Activated CD4-positive, alpha-beta memory T cell treated with anti-CD3 and anti-CD28 coated beads, Interleukin-2, amount 10 ng/mL, durations not matched to agents 7 days and 5 days (primary cell): ENCODE data around the gene AGAP1. TPM values are rescaled to one million over a fixed set of nuclear protein-coding genes. Genes with fewer than 3 reads are reported as not detected.
"Not testable (repeated sequence)": the region's sequence is repeated elsewhere in the genome, so short reads cannot be mapped to it uniquely, and the experiment has no call there.

Experiments used
- CTCF ChIA-PET: fragments of 350-600 bp; sonication (Branson Sonifier 250); formaldehyde crosslinking; loops from one replicate; lab custom pipeline; 2021; ENCODE audit warnings: antibody characterized with exemption, inconsistent platforms; lab: Charles Lee
- POLR2A ChIA-PET: fragments of 350-600 bp; sonication (Branson Sonifier 250); formaldehyde crosslinking; loops from one replicate; lab custom pipeline; 2021; ENCODE audit warnings: antibody characterized with exemption; lab: Charles Lee
- DNase-seq: peaks from one replicate; pipeline ENCODE4 v3.0.0-alpha.2; 2020
- H3K27ac Mint-ChIP-seq: one replicate; pipeline ENCODE4 v1.8.0; 2021; ENCODE audit warnings: mild to moderate bottlenecking, mixed read lengths
- H3K27me3 Mint-ChIP-seq: one replicate; pipeline ENCODE4 v1.8.0; 2021; ENCODE audit warnings: mixed read lengths
- H3K36me3 Mint-ChIP-seq: one replicate; pipeline ENCODE4 v1.8.0; 2021; ENCODE audit warnings: low read depth, mixed read lengths
- H3K4me1 Mint-ChIP-seq: one replicate; pipeline ENCODE4 v1.8.0; 2021; ENCODE audit warnings: mixed read lengths
- H3K4me3 Mint-ChIP-seq: one replicate; pipeline ENCODE4 v1.8.0; 2021; ENCODE audit warnings: mild to moderate bottlenecking, mixed read lengths
- H3K9me3 Mint-ChIP-seq: one replicate; pipeline ENCODE4 v1.8.0; 2021; ENCODE audit warnings: mixed read lengths
- total RNA-seq, 2 experiments: library from RNA; stranded (reverse); gene quantifications; one replicate each; pipeline ENCODE4 v1.2.3, GENCODE V29; 2021

AGAP1 gene
- total RNA-seq, 2 experiments from 2014 or later, result 1.1 to 1.2 TPM

GRCh38 chr2:235594041-235594440 is 100.2 kb downstream of the AGAP1 start:
- ChIA-PET POLR2A (no interaction called here), CTCF (interaction anchor here (0.7 to 7.4 kb wide), 15 partner anchors 16 to 1046 kb away, joined by 3 to 73 read pairs (median 3); no protein-coding TSS in a partner anchor)
- Mint-ChIP-seq H3K4me1 (no peaks in the 10 kb centered on the region), H3K4me3 (no peak overlapping the region), H3K27me3 (no peaks in the 10 kb centered on the region), H3K36me3 (no peaks in the 10 kb centered on the region), H3K27ac (no peak overlapping the region), H3K9me3 (no peaks in the 10 kb centered on the region)
- no peak for DNase-seq

DNA sequence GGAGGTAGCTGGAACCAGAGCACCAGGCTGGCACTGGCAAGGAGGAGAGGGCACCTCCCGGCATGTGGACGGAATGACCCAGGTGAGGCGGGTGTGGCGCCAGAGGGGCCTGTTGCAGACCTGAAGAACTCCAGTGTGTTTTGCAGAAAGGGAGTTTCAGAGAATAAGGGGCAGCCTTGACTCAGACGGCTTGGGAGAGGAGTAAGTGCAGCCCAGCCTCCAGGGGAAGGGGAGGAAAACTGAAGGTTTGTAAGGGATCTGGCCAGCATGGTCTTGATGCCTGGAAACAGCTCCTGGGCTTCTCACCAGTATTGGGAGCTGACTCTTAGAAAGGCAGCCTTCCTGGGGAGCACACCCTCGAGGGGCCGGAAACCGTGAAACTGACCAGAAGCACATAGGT is 101.1 kb downstream of the AGAP1 start:
- no peak overlapping the region for H3K4me3 Mint-ChIP-seq
- POLR2A ChIA-PET, result no interaction called here
- no peak for DNase-seq
- no peak overlapping the region for H3K27ac Mint-ChIP-seq
- H3K4me1 Mint-ChIP-seq, result no peaks in the 10 kb centered on the region
- no peaks in the 10 kb centered on the region for H3K36me3 Mint-ChIP-seq
- no peaks in the 10 kb centered on the region for H3K27me3 Mint-ChIP-seq
- H3K9me3 Mint-ChIP-seq, result no peaks in the 10 kb centered on the region
- CTCF ChIA-PET, result interaction anchor here (0.6 to 7.4 kb wide), 7 partner anchors 10 to 868 kb away, joined by 3 to 73 read pairs (median 4); no protein-coding TSS in a partner anchor

DNA sequence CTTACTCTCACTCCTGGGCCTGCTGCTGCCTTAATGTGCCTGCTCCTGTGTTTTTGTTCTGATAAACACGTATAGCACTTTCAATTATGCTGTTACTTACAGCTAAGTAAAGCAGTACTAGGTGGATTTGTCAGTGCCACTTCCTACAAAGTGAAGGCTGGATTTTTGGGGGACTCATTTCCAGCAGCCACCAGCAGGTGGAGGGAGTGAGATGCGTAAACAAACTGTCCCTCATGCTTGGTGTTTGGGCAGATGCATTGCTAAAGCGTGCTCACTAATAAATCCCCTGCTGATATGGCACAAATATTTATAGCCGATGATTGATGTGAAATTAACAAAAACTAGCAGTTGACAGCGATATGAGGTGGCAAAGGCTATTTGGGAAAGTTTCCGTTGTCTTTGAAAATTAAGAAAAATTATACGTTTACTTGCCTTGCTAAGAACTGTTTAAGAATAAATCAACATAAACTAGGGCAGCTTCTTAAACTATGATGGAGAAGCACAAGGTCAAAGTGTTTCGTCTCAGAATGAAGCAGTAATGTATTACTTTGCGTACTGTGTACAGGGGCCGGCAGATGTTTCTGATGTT is 101.7 kb downstream of the AGAP1 start:
- Mint-ChIP-seq H3K4me1 (no peaks in the 10 kb centered on the region), H3K27me3 (no peaks in the 10 kb centered on the region), H3K27ac (no peak overlapping the region), H3K36me3 (no peaks in the 10 kb centered on the region), H3K9me3 (no peaks in the 10 kb centered on the region), H3K4me3 (no peak overlapping the region)
- ChIA-PET POLR2A (no interaction called here), CTCF (interaction anchor here (0.6 to 7.4 kb wide), 10 partner anchors 9 to 869 kb away, joined by 3 to 73 read pairs (median 4); no protein-coding TSS in a partner anchor)
- DNase-seq, result peak; percentile 55

DNA sequence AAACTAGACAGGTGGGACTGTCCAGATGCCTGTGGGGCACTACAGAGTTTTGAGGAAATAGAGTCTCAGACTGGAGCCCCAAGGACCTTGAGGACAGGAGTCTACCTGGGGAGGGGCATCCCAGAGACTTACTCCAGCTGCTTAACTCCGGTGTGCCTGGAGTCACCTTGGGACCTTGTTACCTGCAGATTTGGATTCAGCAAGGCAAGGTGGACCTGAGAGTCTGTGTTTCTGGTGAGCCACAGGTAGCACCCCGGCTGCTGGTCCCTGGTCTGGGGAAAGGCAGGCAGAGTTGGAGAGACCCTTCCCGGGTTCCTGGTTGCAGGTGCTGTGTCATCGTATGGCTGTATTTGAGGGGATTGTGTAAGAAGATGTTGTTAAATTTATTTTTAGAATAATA is 102.4 kb downstream of the AGAP1 start:
- ChIA-PET POLR2A (no interaction called here), CTCF (interaction anchor here (0.8 to 7.4 kb wide), 6 partner anchors 8 to 460 kb away, joined by 4 to 73 read pairs (median 4); no protein-coding TSS in a partner anchor)
- H3K9me3 Mint-ChIP-seq, result no peaks in the 10 kb centered on the region
- no peak overlapping the region for H3K4me3 Mint-ChIP-seq
- no peak for DNase-seq
- no peaks in the 10 kb centered on the region for H3K4me1 Mint-ChIP-seq
- H3K27me3 Mint-ChIP-seq, result no peaks in the 10 kb centered on the region
- no peaks in the 10 kb centered on the region for H3K36me3 Mint-ChIP-seq
- H3K27ac Mint-ChIP-seq, result no peak overlapping the region

DNA sequence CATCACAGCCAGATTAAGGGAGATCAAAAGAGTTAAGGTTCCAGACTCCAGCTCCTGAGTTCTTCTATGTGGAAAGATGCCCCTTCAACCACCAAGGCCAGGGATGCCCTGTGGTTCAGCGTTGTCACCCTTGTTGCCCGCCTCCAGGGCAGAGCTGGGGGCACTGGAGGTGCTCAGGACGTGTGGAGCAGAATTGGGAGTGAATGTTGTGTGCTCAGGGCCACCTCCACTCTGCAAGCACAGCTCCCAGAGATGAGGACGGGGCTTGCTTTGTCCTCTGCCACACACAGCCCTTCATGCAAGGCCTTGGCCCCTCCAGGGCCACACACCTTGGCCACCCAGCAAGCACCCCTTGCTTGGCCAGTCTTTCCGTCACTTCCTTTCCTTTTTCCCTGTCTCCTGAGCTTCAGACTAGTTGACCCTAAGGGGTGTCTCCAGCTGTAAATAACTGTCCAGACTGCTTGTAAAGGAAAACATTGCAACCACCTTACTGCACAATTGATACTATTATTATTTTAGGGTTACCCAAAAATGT is 103.3 kb downstream of the AGAP1 start:
- no peak for DNase-seq
- no peak overlapping the region for H3K27ac Mint-ChIP-seq

GRCh38 chr2:235598026-235598425 is 104.2 kb downstream of the AGAP1 start:
- CTCF ChIA-PET, result interaction anchor here (7.4 kb wide), 1 partner anchor 146 kb away, joined by 73 read pairs; no protein-coding TSS in a partner anchor
- POLR2A ChIA-PET, result no interaction called here
- H3K4me3 Mint-ChIP-seq, result no peak overlapping the region
- H3K9me3 Mint-ChIP-seq, result peaks cover under 1% of the 10 kb centered on the region
- DNase-seq, result no peak
- no peaks in the 10 kb centered on the region for H3K36me3 Mint-ChIP-seq
- H3K4me1 Mint-ChIP-seq, result no peaks in the 10 kb centered on the region
- no peak overlapping the region for H3K27ac Mint-ChIP-seq
- H3K27me3 Mint-ChIP-seq, result no peaks in the 10 kb centered on the region

More for the DNA sequence above, 103.3 kb downstream of the AGAP1 start:
- CTCF ChIA-PET, result interaction anchor here (7.4 kb wide), 1 partner anchor 147 kb away, joined by 73 read pairs; no protein-coding TSS in a partner anchor
- no peak overlapping the region for H3K4me3 Mint-ChIP-seq
- H3K4me1 Mint-ChIP-seq, result no peaks in the 10 kb centered on the region
- H3K36me3 Mint-ChIP-seq, result no peaks in the 10 kb centered on the region
- H3K9me3 Mint-ChIP-seq, result no peaks in the 10 kb centered on the region
- POLR2A ChIA-PET, result no interaction called here
- H3K27me3 Mint-ChIP-seq, result no peaks in the 10 kb centered on the region

DNA sequence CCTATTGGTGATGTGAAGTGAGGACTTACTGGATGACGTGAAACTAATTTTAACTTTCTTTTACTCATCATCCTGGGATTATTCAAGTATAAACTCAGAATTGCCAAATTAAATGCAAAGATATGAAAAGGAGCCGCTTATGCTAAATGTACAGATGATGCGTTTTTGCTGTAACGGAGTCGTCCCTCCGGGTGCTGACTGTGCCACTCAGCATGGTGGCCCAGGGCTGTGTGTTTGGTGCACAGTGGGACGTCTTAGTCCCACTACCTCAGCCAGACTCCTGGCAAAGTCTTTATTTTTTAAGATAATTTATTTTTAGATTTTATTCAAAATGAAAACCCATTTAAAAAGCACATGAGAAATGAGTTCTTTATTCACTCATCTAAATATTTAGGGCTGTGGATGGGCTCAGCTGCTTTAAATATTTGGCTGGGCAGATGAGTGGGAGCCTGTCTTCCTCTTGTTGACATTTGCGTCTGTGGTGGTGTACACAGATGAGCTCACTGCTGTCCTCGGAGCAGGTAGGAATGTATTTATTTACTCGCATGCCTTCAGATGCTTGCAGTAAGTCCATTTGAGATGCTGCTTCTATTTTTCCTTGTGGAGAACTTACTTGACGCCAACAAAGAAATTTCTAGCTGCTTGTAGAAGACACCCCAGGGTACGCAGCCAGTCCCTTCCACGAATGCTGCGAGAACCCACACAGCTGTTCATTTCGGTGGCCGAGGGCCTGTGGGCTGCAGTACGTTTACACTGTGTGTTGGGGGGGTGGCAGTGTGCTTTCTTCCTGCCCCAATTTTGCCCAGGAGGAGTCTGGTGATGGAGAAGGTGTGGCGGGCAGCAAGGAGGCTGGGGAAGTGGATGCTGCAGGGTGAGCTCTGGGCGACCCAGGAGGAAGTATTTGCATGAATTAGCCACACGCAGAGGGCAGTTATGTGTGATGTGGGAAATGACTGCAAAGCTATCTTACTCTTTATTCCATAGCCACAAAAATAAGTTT is 105.0 kb downstream of the AGAP1 start:
- no peak for DNase-seq
- H3K27me3 Mint-ChIP-seq, result no peaks in the 10 kb centered on the region
- ChIA-PET CTCF (interaction anchor here (7.4 kb wide), 1 partner anchor 146 kb away, joined by 73 read pairs; no protein-coding TSS in a partner anchor), POLR2A (no interaction called here)
- no peaks in the 10 kb centered on the region for H3K4me1 Mint-ChIP-seq
- H3K27ac Mint-ChIP-seq, result no peak overlapping the region
- peaks cover 9% of the 10 kb centered on the region for H3K9me3 Mint-ChIP-seq
- no peaks in the 10 kb centered on the region for H3K36me3 Mint-ChIP-seq
- no peak overlapping the region for H3K4me3 Mint-ChIP-seq

GRCh38 chr2:235599596-235600338 is 105.9 kb downstream of the AGAP1 start:
- Mint-ChIP-seq H3K4me1 (no peaks in the 10 kb centered on the region), H3K27ac (no peak overlapping the region), H3K9me3 (peaks cover 9% of the 10 kb centered on the region), H3K4me3 (no peak overlapping the region), H3K27me3 (no peaks in the 10 kb centered on the region), H3K36me3 (no peaks in the 10 kb centered on the region)
- no peak for DNase-seq
- POLR2A ChIA-PET, result no interaction called here
- CTCF ChIA-PET, result no interaction called here

DNA sequence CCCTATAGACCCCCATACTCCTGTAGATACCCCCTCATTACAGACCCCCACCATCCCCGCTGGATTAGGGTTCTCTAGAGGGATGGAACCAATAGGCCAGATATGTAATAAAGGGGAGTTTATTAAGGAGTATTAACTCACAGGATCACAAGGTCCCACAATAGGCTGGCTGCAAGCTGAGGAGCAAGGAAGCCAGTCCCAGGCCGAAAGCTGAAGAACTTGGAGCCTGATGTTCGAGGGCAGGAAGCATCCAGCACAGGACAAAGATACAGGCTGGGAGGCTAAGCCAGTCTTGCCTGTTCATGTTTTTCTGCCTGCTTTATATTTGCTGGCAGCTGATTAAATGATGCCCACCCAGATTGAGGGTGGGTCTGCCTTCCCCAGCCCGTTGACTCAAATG is 106.6 kb downstream of the AGAP1 start:
- Mint-ChIP-seq H3K27ac (no peak overlapping the region), H3K4me1 (no peaks in the 10 kb centered on the region), H3K27me3 (no peaks in the 10 kb centered on the region), H3K9me3 (peaks cover 9% of the 10 kb centered on the region), H3K36me3 (no peaks in the 10 kb centered on the region), H3K4me3 (no peak overlapping the region)
- no peak for DNase-seq
- POLR2A ChIA-PET, result no interaction called here
- CTCF ChIA-PET, result no interaction called here

- ChIA-PET CTCF (no interaction called here), POLR2A (no interaction called here)
- no peak for DNase-seq
- peaks cover 9% of the 10 kb centered on the region for H3K9me3 Mint-ChIP-seq
- H3K36me3 Mint-ChIP-seq, result no peaks in the 10 kb centered on the region
- no peak overlapping the region for H3K27ac Mint-ChIP-seq
- H3K4me1 Mint-ChIP-seq, result no peaks in the 10 kb centered on the region
- no peak overlapping the region for H3K4me3 Mint-ChIP-seq
- H3K27me3 Mint-ChIP-seq, result no peaks in the 10 kb centered on the region
Observed at GRCh38 chr2:235600926-235601325, 107.1 kb downstream of the AGAP1 start.

GRCh38 chr2:235601960-235602704 is 108.3 kb downstream of the AGAP1 start:
- no peak overlapping the region for H3K4me3 Mint-ChIP-seq
- H3K9me3 Mint-ChIP-seq, result peaks cover 9% of the 10 kb centered on the region
- POLR2A ChIA-PET, result interaction anchor here (0.7 kb wide), 1 partner anchor 142 kb away, joined by 3 read pairs; no protein-coding TSS in a partner anchor
- H3K27ac Mint-ChIP-seq, result no peak overlapping the region
- H3K36me3 Mint-ChIP-seq, result no peaks in the 10 kb centered on the region
- H3K4me1 Mint-ChIP-seq, result no peaks in the 10 kb centered on the region
- H3K27me3 Mint-ChIP-seq, result no peaks in the 10 kb centered on the region
- no peak for DNase-seq
- CTCF ChIA-PET, result no interaction called here

DNA sequence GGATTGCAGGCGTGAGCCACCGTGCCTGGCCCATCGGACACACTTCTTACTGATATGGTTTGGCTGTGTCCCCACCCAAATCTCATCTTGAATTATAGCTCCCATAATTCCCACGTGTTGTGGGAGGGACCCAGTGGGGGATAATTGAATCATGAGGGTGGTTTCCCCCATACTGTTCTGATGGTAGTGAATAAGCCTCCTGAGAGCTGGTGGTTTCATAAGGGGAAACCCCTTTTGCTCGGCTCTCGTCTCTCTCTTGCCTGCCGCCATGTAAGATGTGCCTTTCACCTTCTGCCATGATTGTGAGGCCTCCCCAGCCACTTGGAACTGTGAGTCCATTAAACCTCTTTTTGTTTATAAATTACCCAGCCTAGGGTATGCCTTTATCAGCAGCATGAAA is 109.1 kb downstream of the AGAP1 start:
- H3K27me3 Mint-ChIP-seq, H3K27ac Mint-ChIP-seq, H3K9me3 Mint-ChIP-seq, DNase-seq, H3K4me3 Mint-ChIP-seq, H3K36me3 Mint-ChIP-seq, H3K4me1 Mint-ChIP-seq, CTCF ChIA-PET: not testable (repeated sequence)
- POLR2A ChIA-PET, result interaction anchor here (0.7 kb wide), 1 partner anchor 141 kb away, joined by 3 read pairs; no protein-coding TSS in a partner anchor
